ENCODE data around the gene ZNF276.

ZNF276 gene

GRCh38 chr16:89732918-89733242 lies 11.5 kb downstream of the ZNF276 start:
- Histone ChIP-seq H3K4me1 (ENCODE audit: insufficient read depth, low read length) (peaks cover 4% of the 10 kb centered on the region; the same call in 1 of the 2 replicates), H3K9me3 (ENCODE audit: control insufficient read depth, insufficient read depth, low read length) (no peaks in the 10 kb centered on the region), H3K9ac (ENCODE audit: low read depth, low read length) (no peak overlapping the region), H3K36me3 (ENCODE audit: insufficient read depth, low read length) (peaks cover 19% of the 10 kb centered on the region; the same call in 1 of the 2 replicates)

- Histone ChIP-seq H3K9ac (ENCODE audit: low read depth, low read length) (no peak overlapping the region), H3K4me1 (ENCODE audit: insufficient read depth, low read length) (peaks cover 4% of the 10 kb centered on the region; the same call in 1 of the 2 replicates), H3K9me3 (ENCODE audit: control insufficient read depth, insufficient read depth, low read length) (no peaks in the 10 kb centered on the region), H3K36me3 (ENCODE audit: insufficient read depth, low read length) (peaks cover 17% of the 10 kb centered on the region; the same call in 1 of the 2 replicates)
Observed at GRCh38 chr16:89733322-89733721, 12.0 kb downstream of the ZNF276 start.

GRCh38 chr16:89733792-89734191 lies 12.5 kb downstream of the ZNF276 start:
- Histone ChIP-seq H3K9me3 (ENCODE audit: control insufficient read depth, insufficient read depth, low read length) (no peaks in the 10 kb centered on the region), H3K36me3 (ENCODE audit: insufficient read depth, low read length) (peaks cover 17% of the 10 kb centered on the region; the same call in 1 of the 2 replicates), H3K4me1 (ENCODE audit: insufficient read depth, low read length) (peaks cover 4% of the 10 kb centered on the region; the same call in 1 of the 2 replicates), H3K9ac (ENCODE audit: low read depth, low read length) (no peak overlapping the region)

- no peak overlapping the region for H3K9ac ChIP-seq (ENCODE audit: low read depth, low read length)
- H3K9me3 ChIP-seq (ENCODE audit: control insufficient read depth, insufficient read depth, low read length): no peaks in the 10 kb centered on the region
- H3K4me1 ChIP-seq (ENCODE audit: insufficient read depth, low read length): no peaks in the 10 kb centered on the region
- H3K36me3 ChIP-seq (ENCODE audit: insufficient read depth, low read length): peaks cover 29% of the 10 kb centered on the region
Observed at GRCh38 chr16:89736554-89736953, 15.2 kb downstream of the ZNF276 start.

GRCh38 chr16:89737341-89738071 lies 16.2 kb downstream of the ZNF276 start:
- peaks cover 28% of the 10 kb centered on the region for H3K36me3 ChIP-seq (ENCODE audit: insufficient read depth, low read length)
- no peaks in the 10 kb centered on the region for H3K4me1 ChIP-seq (ENCODE audit: insufficient read depth, low read length)
- H3K9ac ChIP-seq (ENCODE audit: low read depth, low read length): no peak overlapping the region
- H3K9me3 ChIP-seq (ENCODE audit: control insufficient read depth, insufficient read depth, low read length): no peaks in the 10 kb centered on the region

GRCh38 chr16:89738072-89738377 lies 16.7 kb downstream of the ZNF276 start:
- peaks cover 26% of the 10 kb centered on the region for H3K36me3 ChIP-seq (ENCODE audit: insufficient read depth, low read length)

GRCh38 chr16:89738538-89739317 lies 17.4 kb downstream of the ZNF276 start:
- H3K4me1 ChIP-seq (ENCODE audit: insufficient read depth, low read length): no peaks in the 10 kb centered on the region
- H3K9me3 ChIP-seq (ENCODE audit: control insufficient read depth, insufficient read depth, low read length): no peaks in the 10 kb centered on the region
- peaks cover 26% of the 10 kb centered on the region for H3K36me3 ChIP-seq (ENCODE audit: insufficient read depth, low read length)

More at GRCh38 chr16:89738072-89738377, 16.7 kb downstream of the ZNF276 start:
- H3K9ac ChIP-seq (ENCODE audit: low read depth, low read length): no peak overlapping the region
- no peaks in the 10 kb centered on the region for H3K9me3 ChIP-seq (ENCODE audit: control insufficient read depth, insufficient read depth, low read length)
- H3K4me1 ChIP-seq (ENCODE audit: insufficient read depth, low read length): no peaks in the 10 kb centered on the region

GRCh38 chr16:89739383-89739782 lies 18.0 kb downstream of the ZNF276 start:
- Histone ChIP-seq H3K4me1 (ENCODE audit: insufficient read depth, low read length) (no peaks in the 10 kb centered on the region), H3K36me3 (ENCODE audit: insufficient read depth, low read length) (peaks cover 26% of the 10 kb centered on the region), H3K9ac (ENCODE audit: low read depth, low read length) (no peak overlapping the region)

More at GRCh38 chr16:89738538-89739317, 17.4 kb downstream of the ZNF276 start:
- no peak overlapping the region for H3K9ac ChIP-seq (ENCODE audit: low read depth, low read length)

GRCh38 chr16:89741342-89742014 lies 20.1 kb downstream of the ZNF276 start:
- peaks cover 20% of the 10 kb centered on the region for H3K36me3 ChIP-seq (ENCODE audit: insufficient read depth, low read length)
- no peaks in the 10 kb centered on the region for H3K9me3 ChIP-seq (ENCODE audit: control insufficient read depth, insufficient read depth, low read length)
- H3K4me1 ChIP-seq (ENCODE audit: insufficient read depth, low read length): no peaks in the 10 kb centered on the region
- H3K9ac ChIP-seq (ENCODE audit: low read depth, low read length): no peak overlapping the region

More at GRCh38 chr16:89739383-89739782, 18.0 kb downstream of the ZNF276 start:
- no peaks in the 10 kb centered on the region for H3K9me3 ChIP-seq (ENCODE audit: control insufficient read depth, insufficient read depth, low read length)

- Histone ChIP-seq H3K36me3 (ENCODE audit: insufficient read depth, low read length) (peaks cover 14% of the 10 kb centered on the region), H3K4me1 (ENCODE audit: insufficient read depth, low read length) (no peaks in the 10 kb centered on the region), H3K9me3 (ENCODE audit: control insufficient read depth, insufficient read depth, low read length) (no peaks in the 10 kb centered on the region), H3K9ac (ENCODE audit: low read depth, low read length) (no peak overlapping the region)
Observed at GRCh38 chr16:89742948-89743347, 21.6 kb downstream of the ZNF276 start.

GRCh38 chr16:89744813-89745212 lies 23.5 kb downstream of the ZNF276 start:
- H3K36me3 ChIP-seq (ENCODE audit: insufficient read depth, low read length): peaks cover 10% of the 10 kb centered on the region
- H3K9me3 ChIP-seq (ENCODE audit: control insufficient read depth, insufficient read depth, low read length): no peaks in the 10 kb centered on the region
- H3K9ac ChIP-seq (ENCODE audit: low read depth, low read length): no peak overlapping the region

GRCh38 chr16:89746043-89746442 lies 24.7 kb downstream of the ZNF276 start:
- Histone ChIP-seq H3K9ac (ENCODE audit: low read depth, low read length) (no peak overlapping the region), H3K36me3 (ENCODE audit: insufficient read depth, low read length) (peaks cover 12% of the 10 kb centered on the region), H3K4me1 (ENCODE audit: insufficient read depth, low read length) (no peaks in the 10 kb centered on the region), H3K9me3 (ENCODE audit: control insufficient read depth, insufficient read depth, low read length) (no peaks in the 10 kb centered on the region)

More at GRCh38 chr16:89744813-89745212, 23.5 kb downstream of the ZNF276 start:
- no peaks in the 10 kb centered on the region for H3K4me1 ChIP-seq (ENCODE audit: insufficient read depth, low read length)

- Histone ChIP-seq H3K9ac (ENCODE audit: low read depth, low read length) (no peak overlapping the region), H3K9me3 (ENCODE audit: control insufficient read depth, insufficient read depth, low read length) (no peaks in the 10 kb centered on the region), H3K36me3 (ENCODE audit: insufficient read depth, low read length) (peaks cover 10% of the 10 kb centered on the region), H3K4me1 (ENCODE audit: insufficient read depth, low read length) (no peaks in the 10 kb centered on the region)
Observed at GRCh38 chr16:89748076-89748475, 26.7 kb downstream of the ZNF276 start.

- Histone ChIP-seq H3K4me1 (ENCODE audit: insufficient read depth, low read length) (no peaks in the 10 kb centered on the region), H3K36me3 (ENCODE audit: insufficient read depth, low read length) (peaks cover 10% of the 10 kb centered on the region), H3K9me3 (ENCODE audit: control insufficient read depth, insufficient read depth, low read length) (no peaks in the 10 kb centered on the region), H3K9ac (ENCODE audit: low read depth, low read length) (no peak overlapping the region)
Observed at GRCh38 chr16:89748921-89749320, 27.6 kb downstream of the ZNF276 start.
